WTC11 (cell line): ENCODE data around the gene SLC5A3. TPM values are rescaled to one million over a fixed set of nuclear protein-coding genes. Genes with fewer than 3 reads are reported as not detected.

Source experiments
- CBFB ChIP-seq: sonication (generic); formaldehyde crosslinking; IDR thresholded peaks from 2 replicates; pipeline ENCODE4 v1.8.1; 2022; ENCODE audit warnings: mild to moderate bottlenecking, low read depth, missing genetic modification reagents
- EMX1 ChIP-seq: fragments of 250-450 bp; sonication (Bioruptor Pico); IDR thresholded peaks from 2 replicates; pipeline ENCODE4 v1.8.0; 2021; ENCODE audit warnings: mild to moderate bottlenecking
- KAT7 ChIP-seq: sonication (generic); formaldehyde crosslinking; IDR thresholded peaks from 2 replicates; pipeline ENCODE4 v1.8.1; 2023; ENCODE audit warnings: missing genetic modification reagents, mild to moderate bottlenecking, borderline replicate concordance
- RORB ChIP-seq: fragments of 250-450 bp; sonication (Bioruptor Pico); IDR thresholded peaks from 2 replicates; pipeline ENCODE4 v1.9.0; 2021; ENCODE audit warnings: mild to moderate bottlenecking
- SP1 ChIP-seq: sonication (generic); formaldehyde crosslinking; conservative IDR thresholded peaks from 2 replicates; pipeline ENCODE4 v1.8.1; 2022; ENCODE audit warnings: missing genetic modification reagents
- TCF7 ChIP-seq: sonication (generic); formaldehyde crosslinking; IDR thresholded peaks from 2 replicates; pipeline ENCODE4 v1.8.0; 2022; ENCODE audit warnings: mild to moderate bottlenecking, low read depth, missing genetic modification reagents, moderate library complexity
- ZBTB21 ChIP-seq: sonication (generic); formaldehyde crosslinking; IDR thresholded peaks from 2 replicates; pipeline ENCODE4 v1.8.1; 2023; ENCODE audit warnings: mild to moderate bottlenecking, missing genetic modification reagents, borderline replicate concordance
- total RNA-seq: library from RNA; stranded (reverse); gene quantifications from 3 replicates; pipeline ENCODE4 v1.2.3, GENCODE V29; 2021
- TF ChIP-seq, protein P1 (sequence below): sonication (generic); formaldehyde crosslinking; IDR thresholded peaks from 2 replicates; pipeline ENCODE4 v1.8.0; 2022; ENCODE audit warnings: missing genetic modification reagents
- TF ChIP-seq, protein P2 (sequence below): sonication (generic); formaldehyde crosslinking; IDR thresholded peaks from 2 replicates; pipeline ENCODE4 v1.8.0; 2023; ENCODE audit warnings: missing genetic modification reagents
- TF ChIP-seq, protein P3 (sequence below): sonication (generic); formaldehyde crosslinking; IDR thresholded peaks from 2 replicates; pipeline ENCODE4 v1.8.0; 2022; ENCODE audit warnings: mild to moderate bottlenecking, missing genetic modification reagents
- TF ChIP-seq, protein P4 (sequence below): fragments of 250-450 bp; sonication (Bioruptor Pico); IDR thresholded peaks from 2 replicates; pipeline ENCODE4 v1.8.0; 2021; ENCODE audit warnings: mild to moderate bottlenecking
- TF ChIP-seq, protein P5 (sequence below): sonication (generic); formaldehyde crosslinking; IDR thresholded peaks from 2 replicates; pipeline ENCODE4 v1.8.1; 2022; ENCODE audit warnings: mild to moderate bottlenecking, moderate library complexity, missing genetic modification reagents
- TF ChIP-seq, protein P6 (sequence below): fragments of 250-450 bp; sonication (Bioruptor Pico); IDR thresholded peaks from 2 replicates; pipeline ENCODE4 v1.9.0; 2021; ENCODE audit warnings: moderate library complexity, mild to moderate bottlenecking, inconsistent platforms, borderline replicate concordance
- TF ChIP-seq, protein P7 (sequence below): sonication (generic); formaldehyde crosslinking; IDR thresholded peaks from 2 replicates; pipeline ENCODE4 v1.8.0; 2022; ENCODE audit warnings: mild to moderate bottlenecking, missing genetic modification reagents

Gene SLC5A3
- total RNA-seq, 1 experiment from 2014 or later = 14.8 TPM

DNA sequence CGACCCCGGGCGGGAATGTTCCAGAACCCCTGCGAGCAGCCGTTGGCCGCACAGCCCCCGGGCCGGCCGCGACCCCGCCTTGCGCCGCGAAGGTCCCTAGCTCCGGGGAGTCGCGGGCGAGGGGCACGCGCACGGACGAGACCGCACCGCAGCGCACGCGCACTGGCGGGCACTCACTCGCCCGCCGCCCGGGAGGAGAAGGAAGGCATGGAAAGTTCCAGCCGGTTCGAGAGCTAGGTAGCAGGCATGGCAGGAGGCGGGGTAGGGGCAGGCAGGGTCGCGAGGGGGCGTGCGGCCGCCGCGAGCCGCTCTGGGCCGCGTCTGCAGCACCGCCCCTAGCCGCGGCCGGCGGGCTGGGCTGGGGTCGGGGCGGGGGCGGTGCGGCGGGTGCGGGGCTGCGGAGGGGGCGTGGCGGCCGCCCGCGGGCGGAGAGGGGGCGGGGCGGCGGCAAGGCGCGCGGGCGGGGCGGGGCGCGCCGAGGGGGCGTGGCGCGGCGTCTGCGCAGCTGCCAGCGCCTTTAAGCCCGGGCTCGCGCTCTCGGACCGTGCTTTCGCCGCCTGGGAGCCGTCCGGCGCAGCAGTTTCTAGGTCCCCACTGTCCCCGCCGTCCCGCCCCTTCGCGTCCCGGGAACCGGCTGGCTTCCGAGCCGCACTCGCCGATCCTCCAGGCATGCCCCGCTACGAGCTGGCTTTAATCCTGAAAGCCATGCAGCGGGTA is at the start of gene SLC5A3, which contains the start of gene MRPS6 (continued):
- TF ChIP-seq, protein P1, sequence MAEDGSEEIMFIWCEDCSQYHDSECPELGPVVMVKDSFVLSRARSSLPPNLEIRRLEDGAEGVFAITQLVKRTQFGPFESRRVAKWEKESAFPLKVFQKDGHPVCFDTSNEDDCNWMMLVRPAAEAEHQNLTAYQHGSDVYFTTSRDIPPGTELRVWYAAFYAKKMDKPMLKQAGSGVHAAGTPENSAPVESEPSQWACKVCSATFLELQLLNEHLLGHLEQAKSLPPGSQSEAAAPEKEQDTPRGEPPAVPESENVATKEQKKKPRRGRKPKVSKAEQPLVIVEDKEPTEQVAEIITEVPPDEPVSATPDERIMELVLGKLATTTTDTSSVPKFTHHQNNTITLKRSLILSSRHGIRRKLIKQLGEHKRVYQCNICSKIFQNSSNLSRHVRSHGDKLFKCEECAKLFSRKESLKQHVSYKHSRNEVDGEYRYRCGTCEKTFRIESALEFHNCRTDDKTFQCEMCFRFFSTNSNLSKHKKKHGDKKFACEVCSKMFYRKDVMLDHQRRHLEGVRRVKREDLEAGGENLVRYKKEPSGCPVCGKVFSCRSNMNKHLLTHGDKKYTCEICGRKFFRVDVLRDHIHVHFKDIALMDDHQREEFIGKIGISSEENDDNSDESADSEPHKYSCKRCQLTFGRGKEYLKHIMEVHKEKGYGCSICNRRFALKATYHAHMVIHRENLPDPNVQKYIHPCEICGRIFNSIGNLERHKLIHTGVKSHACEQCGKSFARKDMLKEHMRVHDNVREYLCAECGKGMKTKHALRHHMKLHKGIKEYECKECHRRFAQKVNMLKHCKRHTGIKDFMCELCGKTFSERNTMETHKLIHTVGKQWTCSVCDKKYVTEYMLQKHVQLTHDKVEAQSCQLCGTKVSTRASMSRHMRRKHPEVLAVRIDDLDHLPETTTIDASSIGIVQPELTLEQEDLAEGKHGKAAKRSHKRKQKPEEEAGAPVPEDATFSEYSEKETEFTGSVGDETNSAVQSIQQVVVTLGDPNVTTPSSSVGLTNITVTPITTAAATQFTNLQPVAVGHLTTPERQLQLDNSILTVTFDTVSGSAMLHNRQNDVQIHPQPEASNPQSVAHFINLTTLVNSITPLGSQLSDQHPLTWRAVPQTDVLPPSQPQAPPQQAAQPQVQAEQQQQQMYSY (CRISPR knock-in tag) = peak; percentile 29; the same call in 1 of the 2 replicates
- TF ChIP-seq EMX1 (CRISPR knock-in tag) (no peak), SP1 (peak; percentile 77), CBFB (CRISPR knock-in tag) (no peak; the same call in 1 of the 2 replicates), RORB (CRISPR knock-in tag) (no peak), KAT7 (CRISPR knock-in tag) (no peak), ZBTB21 (CRISPR knock-in tag) (no peak), TCF7 (CRISPR knock-in tag) (no peak)
- TF ChIP-seq, protein P2, sequence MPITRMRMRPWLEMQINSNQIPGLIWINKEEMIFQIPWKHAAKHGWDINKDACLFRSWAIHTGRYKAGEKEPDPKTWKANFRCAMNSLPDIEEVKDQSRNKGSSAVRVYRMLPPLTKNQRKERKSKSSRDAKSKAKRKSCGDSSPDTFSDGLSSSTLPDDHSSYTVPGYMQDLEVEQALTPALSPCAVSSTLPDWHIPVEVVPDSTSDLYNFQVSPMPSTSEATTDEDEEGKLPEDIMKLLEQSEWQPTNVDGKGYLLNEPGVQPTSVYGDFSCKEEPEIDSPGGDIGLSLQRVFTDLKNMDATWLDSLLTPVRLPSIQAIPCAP (CRISPR knock-in tag) = peak; percentile 87; the same call in 1 of the 2 replicates
- TF ChIP-seq, protein P3, sequence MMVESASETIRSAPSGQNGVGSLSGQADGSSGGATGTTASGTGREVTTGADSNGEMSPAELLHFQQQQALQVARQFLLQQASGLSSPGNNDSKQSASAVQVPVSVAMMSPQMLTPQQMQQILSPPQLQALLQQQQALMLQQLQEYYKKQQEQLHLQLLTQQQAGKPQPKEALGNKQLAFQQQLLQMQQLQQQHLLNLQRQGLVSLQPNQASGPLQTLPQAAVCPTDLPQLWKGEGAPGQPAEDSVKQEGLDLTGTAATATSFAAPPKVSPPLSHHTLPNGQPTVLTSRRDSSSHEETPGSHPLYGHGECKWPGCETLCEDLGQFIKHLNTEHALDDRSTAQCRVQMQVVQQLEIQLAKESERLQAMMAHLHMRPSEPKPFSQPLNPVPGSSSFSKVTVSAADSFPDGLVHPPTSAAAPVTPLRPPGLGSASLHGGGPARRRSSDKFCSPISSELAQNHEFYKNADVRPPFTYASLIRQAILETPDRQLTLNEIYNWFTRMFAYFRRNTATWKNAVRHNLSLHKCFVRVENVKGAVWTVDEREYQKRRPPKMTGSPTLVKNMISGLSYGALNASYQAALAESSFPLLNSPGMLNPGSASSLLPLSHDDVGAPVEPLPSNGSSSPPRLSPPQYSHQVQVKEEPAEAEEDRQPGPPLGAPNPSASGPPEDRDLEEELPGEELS = peak; percentile 95; the same call in 1 of the 2 replicates
- TF ChIP-seq, protein P4, sequence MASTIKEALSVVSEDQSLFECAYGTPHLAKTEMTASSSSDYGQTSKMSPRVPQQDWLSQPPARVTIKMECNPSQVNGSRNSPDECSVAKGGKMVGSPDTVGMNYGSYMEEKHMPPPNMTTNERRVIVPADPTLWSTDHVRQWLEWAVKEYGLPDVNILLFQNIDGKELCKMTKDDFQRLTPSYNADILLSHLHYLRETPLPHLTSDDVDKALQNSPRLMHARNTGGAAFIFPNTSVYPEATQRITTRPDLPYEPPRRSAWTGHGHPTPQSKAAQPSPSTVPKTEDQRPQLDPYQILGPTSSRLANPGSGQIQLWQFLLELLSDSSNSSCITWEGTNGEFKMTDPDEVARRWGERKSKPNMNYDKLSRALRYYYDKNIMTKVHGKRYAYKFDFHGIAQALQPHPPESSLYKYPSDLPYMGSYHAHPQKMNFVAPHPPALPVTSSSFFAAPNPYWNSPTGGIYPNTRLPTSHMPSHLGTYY (CRISPR knock-in tag) = no peak
- TF ChIP-seq, protein P5, sequence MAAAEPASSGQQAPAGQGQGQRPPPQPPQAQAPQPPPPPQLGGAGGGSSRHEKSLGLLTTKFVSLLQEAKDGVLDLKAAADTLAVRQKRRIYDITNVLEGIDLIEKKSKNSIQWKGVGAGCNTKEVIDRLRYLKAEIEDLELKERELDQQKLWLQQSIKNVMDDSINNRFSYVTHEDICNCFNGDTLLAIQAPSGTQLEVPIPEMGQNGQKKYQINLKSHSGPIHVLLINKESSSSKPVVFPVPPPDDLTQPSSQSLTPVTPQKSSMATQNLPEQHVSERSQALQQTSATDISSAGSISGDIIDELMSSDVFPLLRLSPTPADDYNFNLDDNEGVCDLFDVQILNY (CRISPR knock-in tag) = 0 out of 2 replicates have a peak, but pooled peaks have one; percentile 35
- TF ChIP-seq, protein P6, sequence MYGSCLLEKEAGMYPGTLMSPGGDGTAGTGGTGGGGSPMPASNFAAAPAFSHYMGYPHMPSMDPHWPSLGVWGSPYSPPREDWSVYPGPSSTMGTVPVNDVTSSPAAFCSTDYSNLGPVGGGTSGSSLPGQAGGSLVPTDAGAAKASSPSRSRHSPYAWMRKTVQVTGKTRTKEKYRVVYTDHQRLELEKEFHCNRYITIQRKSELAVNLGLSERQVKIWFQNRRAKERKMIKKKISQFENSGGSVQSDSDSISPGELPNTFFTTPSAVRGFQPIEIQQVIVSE (CRISPR knock-in tag) = no peak
- TF ChIP-seq, protein P7, sequence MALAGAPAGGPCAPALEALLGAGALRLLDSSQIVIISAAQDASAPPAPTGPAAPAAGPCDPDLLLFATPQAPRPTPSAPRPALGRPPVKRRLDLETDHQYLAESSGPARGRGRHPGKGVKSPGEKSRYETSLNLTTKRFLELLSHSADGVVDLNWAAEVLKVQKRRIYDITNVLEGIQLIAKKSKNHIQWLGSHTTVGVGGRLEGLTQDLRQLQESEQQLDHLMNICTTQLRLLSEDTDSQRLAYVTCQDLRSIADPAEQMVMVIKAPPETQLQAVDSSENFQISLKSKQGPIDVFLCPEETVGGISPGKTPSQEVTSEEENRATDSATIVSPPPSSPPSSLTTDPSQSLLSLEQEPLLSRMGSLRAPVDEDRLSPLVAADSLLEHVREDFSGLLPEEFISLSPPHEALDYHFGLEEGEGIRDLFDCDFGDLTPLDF = 0 out of 2 replicates have a peak, but pooled peaks have one; percentile 45
